ENCODE measurements around the gene COL18A1. TPM values are rescaled to one million over a fixed set of nuclear protein-coding genes. Genes with fewer than 3 reads are reported as not detected.

COL18A1 gene
- polyA plus RNA-seq, 3 donors from 2014 or later: 0.30 to 1.8 (median 0.46) TPM

GRCh38 chr21:45450423-45451090, 45.6 kb downstream of the COL18A1 start:
- Mint-ChIP-seq H3K4me1 (peaks cover 0 to 2% of the 10 kb centered on the region in 2 donors), H3K9me3 (peaks cover 0 to 10% (median 0%) of the 10 kb centered on the region in 6 donors), H3K36me3 (no peaks in the 10 kb centered on the region), H3K4me3 (no peak overlapping the region), H3K27ac (no peak overlapping the region), H3K27me3 (ENCODE audit: low read depth in 3 of 3) (peaks cover 2 to 5% (median 3%) of the 10 kb centered on the region in 3 donors)
- DNase-seq: no peak

GRCh38 chr21:45451091-45451740, 46.3 kb downstream of the COL18A1 start:
- no peaks in the 10 kb centered on the region for H3K36me3 Mint-ChIP-seq
- H3K27me3 Mint-ChIP-seq (ENCODE audit: low read depth in 3 of 3): peaks cover 2 to 4% (median 3%) of the 10 kb centered on the region in 3 donors
- H3K9me3 Mint-ChIP-seq: peaks cover 0 to 8% (median 0%) of the 10 kb centered on the region in 6 donors
- H3K4me3 Mint-ChIP-seq: no peak overlapping the region
- H3K4me1 Mint-ChIP-seq: peaks cover 0 to 2% of the 10 kb centered on the region in 2 donors
- DNase-seq: no peak
- no peak overlapping the region for H3K27ac Mint-ChIP-seq

- Mint-ChIP-seq H3K27me3 (ENCODE audit: low read depth in 3 of 3) (peaks cover 2 to 6% (median 3%) of the 10 kb centered on the region in 3 donors), H3K4me3 (no peak overlapping the region), H3K9me3 (peaks cover 0 to 2% (median 0%) of the 10 kb centered on the region in 6 donors), H3K36me3 (no peaks in the 10 kb centered on the region), H3K4me1 (peaks cover 0 to 2% of the 10 kb centered on the region in 2 donors), H3K27ac (no peak overlapping the region)
- DNase-seq: no peak
Measured at GRCh38 chr21:45451771-45452182, 46.8 kb downstream of the COL18A1 start.

- peaks cover 0 to 2% (median 0%) of the 10 kb centered on the region in 6 donors for H3K9me3 Mint-ChIP-seq
- no peaks in the 10 kb centered on the region for H3K36me3 Mint-ChIP-seq
- H3K4me3 Mint-ChIP-seq: no peak overlapping the region
- H3K4me1 Mint-ChIP-seq: peaks cover 0 to 2% of the 10 kb centered on the region in 2 donors
- no peak for DNase-seq
- H3K27ac Mint-ChIP-seq: peak overlapping the region in 3 of 6 donors; percentile 17 to 30 (median 30)
- H3K27me3 Mint-ChIP-seq (ENCODE audit: low read depth in 3 of 3): peaks cover 0 to 6% (median under 1%) of the 10 kb centered on the region in 3 donors
Measured at GRCh38 chr21:45452696-45453307, 47.8 kb downstream of the COL18A1 start.

GRCh38 chr21:45453308-45453950, 48.5 kb downstream of the COL18A1 start:
- Mint-ChIP-seq H3K4me1 (peaks cover 0 to 2% of the 10 kb centered on the region in 2 donors), H3K36me3 (no peaks in the 10 kb centered on the region), H3K4me3 (no peak overlapping the region), H3K9me3 (no peaks in the 10 kb centered on the region), H3K27ac (peak overlapping the region in 1 of 6 donors; percentile 30), H3K27me3 (ENCODE audit: low read depth in 3 of 3) (peaks cover 0 to 6% (median 0%) of the 10 kb centered on the region in 3 donors)
- DNase-seq: no peak

- Mint-ChIP-seq H3K4me3 (no peak overlapping the region), H3K9me3 (no peaks in the 10 kb centered on the region), H3K27me3 (ENCODE audit: low read depth in 3 of 3) (peaks cover 0 to 3% (median 0%) of the 10 kb centered on the region in 3 donors), H3K4me1 (peaks cover 0 to 2% of the 10 kb centered on the region in 2 donors), H3K27ac (no peak overlapping the region), H3K36me3 (no peaks in the 10 kb centered on the region)
- no peak for DNase-seq
Measured at GRCh38 chr21:45454060-45454925, 49.3 kb downstream of the COL18A1 start.

GRCh38 chr21:45454926-45455673, 50.1 kb downstream of the COL18A1 start:
- Mint-ChIP-seq H3K4me3 (no peak overlapping the region), H3K4me1 (peaks cover 0 to 2% of the 10 kb centered on the region in 2 donors), H3K27ac (no peak overlapping the region), H3K27me3 (ENCODE audit: low read depth in 3 of 3) (peaks cover 0 to 3% (median 3%) of the 10 kb centered on the region in 3 donors), H3K36me3 (no peaks in the 10 kb centered on the region), H3K9me3 (no peaks in the 10 kb centered on the region)
- DNase-seq: no peak

GRCh38 chr21:45455674-45456583, 51.0 kb downstream of the COL18A1 start:
- Mint-ChIP-seq H3K4me3 (no peak overlapping the region), H3K9me3 (no peaks in the 10 kb centered on the region), H3K27me3 (ENCODE audit: low read depth in 3 of 3) (peaks cover 0 to 6% (median 3%) of the 10 kb centered on the region in 3 donors), H3K36me3 (no peaks in the 10 kb centered on the region), H3K27ac (no peak overlapping the region), H3K4me1 (peaks cover 0 to 2% of the 10 kb centered on the region in 2 donors)
- DNase-seq: no peak

- Mint-ChIP-seq H3K27me3 (ENCODE audit: low read depth in 3 of 3) (peaks cover 0 to 6% (median 3%) of the 10 kb centered on the region in 3 donors), H3K4me1 (peaks cover 0 to 2% of the 10 kb centered on the region in 2 donors), H3K9me3 (no peaks in the 10 kb centered on the region), H3K36me3 (no peaks in the 10 kb centered on the region), H3K27ac (no peak overlapping the region), H3K4me3 (no peak overlapping the region)
- DNase-seq: no peak
Measured at GRCh38 chr21:45456584-45457160, 51.7 kb downstream of the COL18A1 start.

GRCh38 chr21:45457161-45457831, 52.3 kb downstream of the COL18A1 start:
- no peaks in the 10 kb centered on the region for H3K36me3 Mint-ChIP-seq
- DNase-seq: no peak
- H3K27me3 Mint-ChIP-seq (ENCODE audit: low read depth in 3 of 3): peaks cover 0 to 6% (median 3%) of the 10 kb centered on the region in 3 donors
- no peak overlapping the region for H3K27ac Mint-ChIP-seq
- H3K4me3 Mint-ChIP-seq: no peak overlapping the region
- H3K9me3 Mint-ChIP-seq: no peaks in the 10 kb centered on the region
- peaks cover 0 to 2% of the 10 kb centered on the region in 2 donors for H3K4me1 Mint-ChIP-seq

GRCh38 chr21:45457832-45458172, 52.8 kb downstream of the COL18A1 start:
- no peak for DNase-seq

More at GRCh38 chr21:45457832-45458172, 52.8 kb downstream of the COL18A1 start:
- Mint-ChIP-seq H3K4me3 (no peak overlapping the region), H3K4me1 (peaks cover 0 to 2% of the 10 kb centered on the region in 2 donors), H3K27me3 (ENCODE audit: low read depth in 3 of 3) (peaks cover 0 to 6% (median 3%) of the 10 kb centered on the region in 3 donors), H3K36me3 (no peaks in the 10 kb centered on the region), H3K27ac (no peak overlapping the region), H3K9me3 (no peaks in the 10 kb centered on the region)

Measured in immature natural killer cell (primary cell).